Activated gamma-delta T cell treated with anti-CD3 and anti-CD28 coated beads, Interleukin-2, amount 50 U/mL, for 16 hours (primary cell): Measurements from ENCODE around the gene SOCS4.

Source experiments
- DNase-seq: peaks from one replicate; pipeline ENCODE4 v3.0.0-alpha.2; 2020; ENCODE audit warnings: low read depth

Gene SOCS4

DNA sequence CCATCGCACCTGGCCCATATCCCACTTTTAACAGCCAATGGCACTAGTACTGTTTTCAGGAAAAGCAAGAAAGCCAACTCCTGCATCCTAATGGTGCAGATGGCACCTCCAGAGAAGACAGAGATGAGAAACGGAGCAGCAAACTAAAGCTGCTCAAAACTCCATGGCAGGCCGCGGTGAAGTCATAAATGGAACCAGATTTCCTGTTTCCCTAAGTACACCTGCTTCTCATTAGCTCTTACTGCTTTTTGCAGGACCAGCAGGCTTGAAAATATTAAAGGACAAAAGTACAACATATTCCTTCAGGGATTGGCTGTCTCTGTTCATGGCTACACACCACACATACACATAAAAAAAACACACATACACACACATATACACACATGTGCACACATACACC lies 65.3 kb downstream of the SOCS4 start:
- no peak for DNase-seq

DNA sequence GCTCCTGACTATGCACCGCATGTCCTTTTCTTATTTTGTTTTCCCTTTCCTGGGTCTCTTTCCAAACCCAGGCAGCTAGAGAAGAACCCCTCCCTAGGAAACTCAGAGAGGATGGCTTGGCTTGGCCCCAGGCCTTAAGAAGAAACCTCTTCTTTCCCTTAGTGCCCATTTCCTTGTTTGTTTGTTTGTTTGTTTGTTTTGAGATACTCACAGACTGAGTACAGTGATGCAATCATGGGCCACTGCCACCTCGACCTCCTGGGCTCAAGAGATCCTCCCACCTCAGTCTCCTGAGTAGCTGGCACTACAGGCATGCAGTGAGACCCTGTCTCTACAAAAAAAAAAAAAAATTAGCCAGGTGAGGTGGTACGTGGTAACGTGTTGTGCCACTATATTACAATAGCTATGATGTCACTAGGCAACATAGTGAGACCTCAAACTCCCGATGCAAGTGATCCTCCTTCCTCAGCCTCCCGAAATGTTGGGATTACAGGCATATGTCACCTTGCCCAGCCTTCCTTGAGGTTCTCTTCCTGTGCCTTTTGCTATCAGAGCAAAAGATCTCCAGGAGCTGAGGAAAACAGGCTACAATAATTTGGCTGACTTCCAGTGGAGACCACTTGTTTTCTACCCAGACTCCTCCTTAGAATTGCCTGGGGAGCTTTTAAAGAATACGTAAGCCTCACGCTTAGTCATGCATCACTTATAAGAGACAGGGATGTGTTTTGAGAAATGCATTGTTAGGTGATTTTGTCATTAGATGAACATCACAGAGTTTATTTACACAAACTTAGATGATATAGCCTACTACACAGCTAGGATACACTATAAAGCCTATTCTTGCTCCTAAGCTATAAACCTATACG lies 67.5 kb downstream of the SOCS4 start:
- DNase-seq, result no peak

DNA sequence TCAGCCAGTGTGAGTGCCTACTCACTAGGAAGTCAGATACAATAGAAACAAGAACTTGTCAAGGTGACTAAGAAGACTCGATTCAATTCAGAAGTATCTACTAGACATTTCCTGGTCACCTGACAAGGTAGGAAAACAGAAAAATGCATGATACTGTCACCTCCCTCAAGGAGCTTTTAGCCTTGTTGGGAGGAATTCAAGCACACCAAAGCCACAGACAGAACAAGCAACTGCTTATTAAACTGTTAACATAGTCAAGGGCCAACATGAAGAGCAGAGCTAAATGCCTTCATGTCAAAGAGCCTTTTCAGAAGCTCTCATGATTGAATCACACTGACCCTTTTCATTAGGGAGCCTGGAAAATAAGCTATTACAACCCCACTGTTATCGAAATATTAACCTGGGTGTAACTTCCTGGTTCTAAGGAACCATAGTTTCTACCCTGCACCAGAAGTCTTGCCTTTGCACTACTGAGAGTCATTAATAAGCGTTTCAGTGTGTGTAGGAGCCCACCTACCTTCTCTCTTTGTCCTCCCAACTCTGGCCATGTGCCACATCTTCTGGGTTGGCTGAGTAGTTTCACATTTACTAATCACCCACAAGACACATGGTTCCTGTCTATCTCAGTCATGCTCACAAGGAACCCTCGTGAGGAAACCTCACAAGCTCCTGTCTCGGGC lies 71.0 kb downstream of the SOCS4 start:
- DNase-seq, result peak; percentile 17

DNA sequence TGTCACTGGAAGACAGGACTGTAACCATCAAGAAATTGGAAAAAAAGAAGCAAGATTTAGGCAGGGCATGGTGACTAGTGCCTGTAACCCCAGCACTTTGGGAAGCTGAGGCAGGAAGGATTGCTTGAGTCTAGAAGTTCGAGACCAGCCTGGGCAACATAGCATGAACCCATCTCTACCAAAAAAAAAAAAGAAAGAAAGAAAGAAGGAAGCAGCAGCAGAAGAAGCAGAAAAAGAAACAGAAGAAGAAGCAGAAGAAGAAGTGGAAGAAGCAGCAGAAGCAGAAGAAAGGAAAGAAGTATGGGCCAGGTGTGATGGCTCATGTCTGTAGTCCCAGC lies 71.5 kb downstream of the SOCS4 start:
- DNase-seq, result no peak
